Natural killer cell (primary cell): ENCODE results near the gene FSHR. TPM values are rescaled to one million over a fixed set of nuclear protein-coding genes. Genes with fewer than 3 reads are reported as not detected.

Source experiments
- ATAC-seq, 3 donors: fragments of 150-1000 bp in 2 of 3; fragments of 200-7000 bp in 1 of 3; cut with Tn5 transposase; 1 replicate in 1 of 3; 2 replicates in 2 of 3; pipeline ENCODE4 v1.10.0; 2021; ENCODE audit warnings: mild to moderate bottlenecking in 2 of 3, moderate library complexity in 2 of 3
- DNase-seq, 2 donors: peaks; one replicate each; pipeline versions ENCODE4 v3.0.0 to v3.0.0-alpha.2; 2013 to 2021; ENCODE audit warnings: mixed read lengths in 1 of 2
- H3K27ac ChIP-seq: one replicate; pipeline ENCODE4 v1.5.1; 2013; ENCODE audit warnings: mild to moderate bottlenecking, low read length
- H3K27me3 ChIP-seq: one replicate; pipeline ENCODE4 v1.6.1; 2013; ENCODE audit warnings: low read length; ENCODE audit not compliant: control insufficient read depth, insufficient read depth
- H3K36me3 ChIP-seq: one replicate; pipeline ENCODE4 v1.6.1; 2013; ENCODE audit warnings: low read length; ENCODE audit not compliant: control insufficient read depth, insufficient read depth
- H3K4me1 ChIP-seq: one replicate; pipeline ENCODE4 v1.6.1; 2013; ENCODE audit warnings: low read length; ENCODE audit not compliant: control insufficient read depth, insufficient read depth
- H3K4me3 ChIP-seq: one replicate; pipeline ENCODE4 v1.5.1; 2013; ENCODE audit warnings: low read length
- H3K9me3 ChIP-seq: one replicate; pipeline ENCODE4 v1.6.1; 2013; ENCODE audit warnings: low read length; ENCODE audit not compliant: control insufficient read depth, insufficient read depth
- H3K27ac Mint-ChIP-seq, 2 donors: one replicate each; pipeline ENCODE4 v1.8.0; 2022; ENCODE audit warnings: mild to moderate bottlenecking in 2 of 2, mixed read lengths in 2 of 2, moderate library complexity in 1 of 2
- H3K27me3 Mint-ChIP-seq, 2 donors: one replicate each; pipeline ENCODE4 v1.8.0; 2022; ENCODE audit warnings: low read depth in 2 of 2, mixed read lengths in 2 of 2
- H3K36me3 Mint-ChIP-seq: one replicate; pipeline ENCODE4 v1.8.0; 2022; ENCODE audit warnings: mixed read lengths
- H3K4me1 Mint-ChIP-seq, 2 donors: one replicate each; pipeline ENCODE4 v1.8.0; 2022; ENCODE audit warnings: mixed read lengths in 2 of 2
- H3K4me3 Mint-ChIP-seq: one replicate; pipeline ENCODE4 v1.8.0; 2022; ENCODE audit warnings: mild to moderate bottlenecking, moderate library complexity, mixed read lengths
- H3K9me3 Mint-ChIP-seq, 2 donors: one replicate each; pipeline ENCODE4 v1.8.0; 2022; ENCODE audit warnings: mixed read lengths in 2 of 2
- WGBS: methylation state at CpG from one replicate; pipeline ENCODE4 v1.1.7; 2013; ENCODE audit warnings: missing lambda C conversion rate; ENCODE audit not compliant: insufficient coverage; 5-methylcytosine and 5-hydroxymethylcytosine counted together
- intact Hi-C: fragments of 100-400 bp; cut with micrococcal nuclease; formaldehyde crosslinking; loops from one replicate; pipeline ENCODE4 v1.14.2; 2022
- total RNA-seq, 4 donors: library from RNA; stranded (reverse); fragments of 120-200 nt in 1 of 4; gene quantifications; one replicate each; pipeline versions ENCODE4 v1.2.3 to v1.2.4, GENCODE V29; 2013 to 2022
- TF ChIP-seq, protein P1 (sequence below): fragments of 200-600 bp; IDR thresholded peaks from one replicate; pipeline ENCODE4 v1.8.0; 2022; ENCODE audit warnings: antibody characterized with exemption

The FSHR gene
- total RNA-seq, 3 donors from 2014 or later (not counting 1 experiment from before 2014, with no cell fraction given) = not detected

DNA sequence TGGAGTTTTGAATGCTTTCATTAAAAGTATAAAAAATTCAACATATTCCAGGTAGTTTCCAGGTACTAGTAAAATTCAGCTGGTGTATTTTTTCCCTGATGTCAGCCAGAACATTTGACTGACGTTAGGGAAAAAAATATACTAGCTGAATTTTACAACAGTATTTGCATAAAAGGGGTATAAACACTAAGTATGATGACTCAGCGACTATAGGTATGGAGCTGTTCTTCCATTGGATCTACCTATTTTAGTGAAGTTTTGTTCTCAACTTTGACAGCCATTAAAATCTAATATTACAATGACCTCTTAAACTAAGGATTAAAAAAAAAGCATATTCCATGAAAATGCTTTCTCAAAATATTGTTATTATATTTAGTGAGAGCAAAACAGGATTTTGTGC, 155.9 kb downstream of the FSHR start:
- H3K4me3 ChIP-seq = no peak overlapping the region
- TF ChIP-seq, protein P1, sequence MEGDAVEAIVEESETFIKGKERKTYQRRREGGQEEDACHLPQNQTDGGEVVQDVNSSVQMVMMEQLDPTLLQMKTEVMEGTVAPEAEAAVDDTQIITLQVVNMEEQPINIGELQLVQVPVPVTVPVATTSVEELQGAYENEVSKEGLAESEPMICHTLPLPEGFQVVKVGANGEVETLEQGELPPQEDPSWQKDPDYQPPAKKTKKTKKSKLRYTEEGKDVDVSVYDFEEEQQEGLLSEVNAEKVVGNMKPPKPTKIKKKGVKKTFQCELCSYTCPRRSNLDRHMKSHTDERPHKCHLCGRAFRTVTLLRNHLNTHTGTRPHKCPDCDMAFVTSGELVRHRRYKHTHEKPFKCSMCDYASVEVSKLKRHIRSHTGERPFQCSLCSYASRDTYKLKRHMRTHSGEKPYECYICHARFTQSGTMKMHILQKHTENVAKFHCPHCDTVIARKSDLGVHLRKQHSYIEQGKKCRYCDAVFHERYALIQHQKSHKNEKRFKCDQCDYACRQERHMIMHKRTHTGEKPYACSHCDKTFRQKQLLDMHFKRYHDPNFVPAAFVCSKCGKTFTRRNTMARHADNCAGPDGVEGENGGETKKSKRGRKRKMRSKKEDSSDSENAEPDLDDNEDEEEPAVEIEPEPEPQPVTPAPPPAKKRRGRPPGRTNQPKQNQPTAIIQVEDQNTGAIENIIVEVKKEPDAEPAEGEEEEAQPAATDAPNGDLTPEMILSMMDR = no peak
- H3K4me1 ChIP-seq = no peaks in the 10 kb centered on the region
- Mint-ChIP-seq H3K4me3 (no peak overlapping the region), H3K27me3 (no peaks in the 10 kb centered on the region), H3K36me3 (no peaks in the 10 kb centered on the region), H3K27ac (no peak overlapping the region), H3K9me3 (peaks cover 2 to 5% of the 10 kb centered on the region in 2 donors), H3K4me1 (no peaks in the 10 kb centered on the region)
- no peaks in the 10 kb centered on the region for H3K27me3 ChIP-seq
- no peaks in the 10 kb centered on the region for H3K36me3 ChIP-seq
- H3K9me3 ChIP-seq = no peaks in the 10 kb centered on the region
- intact Hi-C loops = no loop called here
- DNase-seq (no peak), ATAC-seq (no peak)
- WGBS = 50% methylated on average over 1 of the region's 2 CpGs
- no peak overlapping the region for H3K27ac ChIP-seq

DNA sequence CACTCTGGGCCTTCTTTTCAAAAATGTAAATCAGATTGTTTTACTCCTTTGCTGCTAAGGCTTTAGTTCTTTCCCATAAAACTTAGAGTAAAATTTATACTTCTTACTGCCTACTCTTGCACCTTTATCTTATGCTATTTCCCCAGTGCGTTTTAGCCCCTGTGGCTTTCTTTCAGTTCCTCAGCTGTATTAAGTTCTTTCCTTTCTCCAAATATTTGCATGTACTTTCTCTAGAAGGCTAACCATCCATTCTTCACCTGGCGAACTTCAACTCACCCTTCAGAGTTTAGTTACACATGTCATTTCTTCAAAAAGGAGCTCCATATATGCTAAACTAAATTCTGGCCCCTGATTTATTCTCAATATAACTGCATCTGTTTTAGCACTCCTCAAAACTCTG, 160.7 kb downstream of the FSHR start:
- H3K4me1 Mint-ChIP-seq = no peaks in the 10 kb centered on the region
- H3K9me3 Mint-ChIP-seq = peaks cover 6 to 13% of the 10 kb centered on the region in 2 donors
- Histone ChIP-seq H3K36me3 (no peaks in the 10 kb centered on the region), H3K4me1 (no peaks in the 10 kb centered on the region), H3K27me3 (no peaks in the 10 kb centered on the region), H3K27ac (no peak overlapping the region), H3K4me3 (no peak overlapping the region), H3K9me3 (no peaks in the 10 kb centered on the region)
- no peak for ATAC-seq
- H3K4me3 Mint-ChIP-seq = no peak overlapping the region
- H3K36me3 Mint-ChIP-seq = no peaks in the 10 kb centered on the region
- no peaks in the 10 kb centered on the region for H3K27me3 Mint-ChIP-seq
- intact Hi-C loops = no loop called here
- TF ChIP-seq, protein P1 = no peak
- WGBS = 60% methylated on average over 2 of the region's 2 CpGs
- no peak for DNase-seq
- H3K27ac Mint-ChIP-seq = no peak overlapping the region

DNA sequence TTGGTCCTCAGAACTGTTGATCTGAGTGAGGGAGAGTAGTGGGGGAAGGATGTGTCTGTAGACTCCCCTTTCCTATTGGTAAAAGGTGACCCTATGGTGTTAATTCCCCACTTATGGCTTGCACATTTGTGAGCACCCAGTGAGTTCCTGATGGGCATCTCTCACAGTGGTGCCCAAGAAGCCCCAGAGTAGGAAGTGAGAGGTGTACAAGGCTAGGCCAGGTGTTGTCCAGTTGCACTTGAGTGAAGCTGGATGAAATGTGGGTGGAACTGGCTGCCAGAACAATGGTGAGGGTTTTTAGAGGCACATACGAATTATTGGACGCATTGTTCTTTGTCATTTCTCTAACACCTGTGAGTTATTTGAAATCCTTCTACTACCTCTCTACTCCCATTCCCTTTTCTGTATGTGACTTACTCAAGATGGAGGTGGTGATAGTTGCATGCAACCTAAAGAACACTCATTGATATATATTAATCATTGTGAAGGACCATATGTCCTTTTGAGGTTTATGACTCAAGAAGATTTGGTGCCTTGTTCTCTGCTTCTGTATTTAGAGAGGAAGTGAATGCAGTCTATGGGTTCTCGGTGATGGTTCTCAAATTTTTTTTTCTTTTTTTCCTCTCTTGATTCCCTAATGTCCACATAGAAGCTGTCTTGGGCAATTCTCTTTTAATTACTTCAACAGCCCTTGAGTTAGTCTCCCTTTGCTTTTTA, 162.7 kb downstream of the FSHR start:
- no peaks in the 10 kb centered on the region for H3K36me3 Mint-ChIP-seq
- TF ChIP-seq, protein P1 = no peak

DNA sequence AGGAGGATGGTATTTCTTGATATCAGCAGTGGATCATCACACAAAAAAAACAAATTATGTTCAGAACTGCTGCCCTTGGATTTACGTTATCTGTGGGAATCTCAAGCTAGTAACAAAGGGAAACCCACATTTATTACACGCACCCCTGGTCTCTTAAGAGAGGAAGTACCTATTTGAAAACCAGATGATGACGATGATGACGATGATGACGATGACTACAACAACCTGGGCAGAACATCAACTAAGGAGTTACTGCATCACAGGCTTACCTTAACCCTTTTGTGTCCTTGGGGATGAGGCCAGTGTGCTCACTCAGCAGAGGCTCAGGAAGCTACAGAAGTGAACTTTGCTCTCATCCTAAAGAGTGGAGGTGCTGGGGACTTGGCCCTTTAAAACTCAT, 169.4 kb downstream of the FSHR start:
- Mint-ChIP-seq H3K36me3 (no peaks in the 10 kb centered on the region), H3K9me3 (peaks cover 3 to 11% of the 10 kb centered on the region in 2 donors), H3K27ac (no peak overlapping the region), H3K4me3 (no peak overlapping the region), H3K4me1 (no peaks in the 10 kb centered on the region), H3K27me3 (no peaks in the 10 kb centered on the region)
- no peak for DNase-seq
- H3K27ac ChIP-seq = no peak overlapping the region
- TF ChIP-seq, protein P1 = no peak
- intact Hi-C loops = no loop called here
- no peak overlapping the region for H3K4me3 ChIP-seq
- ATAC-seq = no peak
- H3K27me3 ChIP-seq = no peaks in the 10 kb centered on the region
- H3K9me3 ChIP-seq = no peaks in the 10 kb centered on the region
- 63% methylated on average over 4 of the region's 5 CpGs for WGBS
- H3K36me3 ChIP-seq = no peaks in the 10 kb centered on the region
- no peaks in the 10 kb centered on the region for H3K4me1 ChIP-seq

More for the DNA sequence above, 162.7 kb downstream of the FSHR start:
- H3K36me3 ChIP-seq = no peaks in the 10 kb centered on the region
- intact Hi-C loops = no loop called here
- Mint-ChIP-seq H3K27me3 (no peaks in the 10 kb centered on the region), H3K4me3 (no peak overlapping the region), H3K9me3 (peaks cover 6 to 17% of the 10 kb centered on the region in 2 donors), H3K4me1 (no peaks in the 10 kb centered on the region), H3K27ac (no peak overlapping the region)
- no peaks in the 10 kb centered on the region for H3K9me3 ChIP-seq
- no peak overlapping the region for H3K4me3 ChIP-seq
- WGBS = no CpG with 5 or more reads among the region's 3 CpGs
- H3K27ac ChIP-seq = no peak overlapping the region
- no peak for DNase-seq
- H3K4me1 ChIP-seq = no peaks in the 10 kb centered on the region
- no peaks in the 10 kb centered on the region for H3K27me3 ChIP-seq
- no peak for ATAC-seq
